GM18499 (cell line): ENCODE data around the gene RECQL.
A peak's percentile ranks its signal among the peaks of the same experiment; 100 is the strongest.
"Not testable (repeated sequence)": the region's sequence is repeated elsewhere in the genome, so short reads cannot be mapped to it uniquely, and the experiment has no call there.

Experiments
- ATAC-seq: cut with Tn5 transposase; IDR thresholded peaks from one replicate; pipeline ENCODE4 v1.9.1; 2021; ENCODE audit warnings: moderate number of reproducible peaks; ENCODE audit not compliant: insufficient read depth, unreplicated experiment

The RECQL gene

GRCh38 chr12:21507849-21508248 is 6.4 kb upstream of the RECQL start:
- no peak for ATAC-seq

DNA sequence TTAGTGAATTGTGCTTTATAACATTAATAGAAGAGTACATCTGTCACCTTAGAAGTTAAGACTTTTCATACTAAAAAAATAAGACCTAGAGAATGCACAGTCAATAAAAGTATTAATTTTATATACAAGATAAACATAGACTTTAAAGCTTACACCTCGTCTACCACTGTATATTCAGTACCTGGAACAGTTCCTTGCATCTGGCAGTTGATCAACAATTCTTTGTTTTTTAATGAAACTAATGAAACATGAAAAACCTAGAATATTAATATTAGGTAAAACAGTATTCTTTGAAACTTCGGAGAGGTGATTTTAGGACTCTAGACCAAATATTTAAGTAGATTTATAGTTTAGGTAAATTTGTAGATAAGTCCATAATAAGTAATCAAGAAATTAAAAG is 4.5 kb upstream of the RECQL start:
- ATAC-seq: no peak

- ATAC-seq: no peak
Measured at GRCh38 chr12:21502872-21503271, 1.4 kb upstream of the RECQL start.

GRCh38 chr12:21502164-21502496 is 695 bp upstream of the RECQL start:
- ATAC-seq: no peak

DNA sequence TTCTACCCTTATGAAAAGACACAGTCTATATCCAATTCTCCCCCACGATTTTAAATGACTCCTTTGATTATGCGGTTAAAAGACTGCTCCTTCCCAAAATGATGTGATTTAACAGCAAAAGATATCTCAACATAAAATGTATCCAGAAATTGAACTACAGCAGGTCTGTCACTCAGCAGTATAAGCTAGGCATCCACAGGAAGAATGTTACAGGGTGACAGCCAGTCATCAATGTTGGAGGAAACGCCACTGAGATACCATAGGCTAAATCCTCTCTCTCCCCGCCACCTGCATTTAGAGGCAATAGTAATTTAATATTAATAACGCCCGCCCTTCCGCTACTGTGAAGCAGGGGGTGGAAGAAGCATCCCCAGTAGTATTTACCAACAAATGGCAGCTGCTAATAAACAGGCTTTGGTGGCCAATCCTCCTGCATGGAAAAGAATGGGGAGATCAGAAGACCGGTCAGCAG is 613 bp downstream of the RECQL start:
- ATAC-seq: peak; percentile 0

DNA sequence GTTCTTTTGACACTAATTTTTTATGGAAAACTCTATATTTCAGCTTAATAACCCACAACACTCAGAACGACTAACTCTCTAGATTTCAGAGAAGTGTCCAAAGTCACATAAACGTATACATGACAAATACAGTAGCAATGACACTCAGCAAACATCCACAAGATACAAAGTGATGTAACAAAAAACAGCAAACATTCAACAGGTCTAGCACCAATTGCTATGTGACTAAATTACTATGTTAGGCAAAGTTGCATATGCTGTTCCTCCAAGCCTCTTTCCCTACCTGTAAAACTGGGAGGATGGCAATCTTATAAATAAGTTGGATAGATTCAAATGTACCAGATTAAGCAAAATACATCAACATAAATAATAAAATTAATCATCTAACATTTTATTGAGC is 1.7 kb downstream of the RECQL start:
- ATAC-seq: no peak

DNA sequence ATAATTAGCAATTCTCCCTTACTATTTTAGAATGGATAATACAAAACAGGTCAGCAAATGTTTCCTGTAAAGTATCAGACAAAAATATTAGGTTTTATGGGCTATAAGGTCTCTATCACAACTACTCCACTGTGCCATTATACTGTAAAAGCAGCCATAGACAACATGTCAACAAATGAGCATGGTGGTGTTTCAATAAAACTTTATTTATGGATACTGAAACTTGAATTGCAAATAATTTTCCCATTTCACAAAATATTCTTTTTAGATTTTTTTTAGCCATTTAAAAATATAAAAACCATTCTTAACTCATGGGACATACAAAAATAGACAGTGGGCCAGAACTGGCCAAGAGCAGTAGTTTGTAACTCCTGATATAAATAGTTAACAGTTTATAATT is 15.4 kb downstream of the RECQL start:
- ATAC-seq: no peak

- no peak for ATAC-seq
Measured at GRCh38 chr12:21483531-21483930, 17.9 kb downstream of the RECQL start.

- ATAC-seq: no peak
Measured at GRCh38 chr12:21478756-21479455, 22.5 kb downstream of the RECQL start.

DNA sequence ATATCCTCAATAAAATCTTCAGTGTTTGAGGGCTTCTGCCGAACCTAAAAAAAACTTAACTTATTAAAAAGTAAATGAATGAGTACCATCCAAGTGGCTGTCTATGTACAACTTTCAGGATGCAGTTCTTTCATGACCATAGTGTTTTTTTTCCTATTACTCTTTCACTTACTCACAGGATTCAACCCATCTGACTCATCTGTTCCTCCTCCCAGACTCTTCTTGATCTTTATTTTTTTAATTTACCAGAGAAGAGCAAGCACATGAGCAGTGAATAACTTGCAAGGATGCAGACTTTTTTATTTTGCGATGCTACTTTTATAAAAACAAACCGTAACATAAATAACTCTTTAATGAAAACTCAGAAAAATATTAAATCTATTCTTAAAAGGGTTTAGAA is 24.5 kb downstream of the RECQL start:
- no peak for ATAC-seq

DNA sequence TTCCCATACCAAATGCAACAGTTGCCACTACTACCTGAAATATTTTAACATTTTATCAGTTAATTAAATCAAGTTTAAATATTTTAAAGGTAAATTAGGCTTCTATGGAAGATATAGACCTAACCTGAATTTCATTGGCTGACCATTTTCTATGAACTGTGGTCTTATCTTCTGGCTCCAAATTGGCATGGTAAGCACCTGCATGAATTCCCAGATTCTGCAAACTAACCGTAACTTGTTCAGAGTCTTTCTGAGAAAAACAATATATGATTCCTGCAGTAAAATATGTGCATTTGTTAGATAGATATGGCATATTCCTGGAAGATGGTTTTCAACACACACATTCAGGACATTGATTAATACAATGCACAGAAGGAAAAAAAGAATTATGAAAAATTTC is 25.9 kb downstream of the RECQL start:
- no peak for ATAC-seq

DNA sequence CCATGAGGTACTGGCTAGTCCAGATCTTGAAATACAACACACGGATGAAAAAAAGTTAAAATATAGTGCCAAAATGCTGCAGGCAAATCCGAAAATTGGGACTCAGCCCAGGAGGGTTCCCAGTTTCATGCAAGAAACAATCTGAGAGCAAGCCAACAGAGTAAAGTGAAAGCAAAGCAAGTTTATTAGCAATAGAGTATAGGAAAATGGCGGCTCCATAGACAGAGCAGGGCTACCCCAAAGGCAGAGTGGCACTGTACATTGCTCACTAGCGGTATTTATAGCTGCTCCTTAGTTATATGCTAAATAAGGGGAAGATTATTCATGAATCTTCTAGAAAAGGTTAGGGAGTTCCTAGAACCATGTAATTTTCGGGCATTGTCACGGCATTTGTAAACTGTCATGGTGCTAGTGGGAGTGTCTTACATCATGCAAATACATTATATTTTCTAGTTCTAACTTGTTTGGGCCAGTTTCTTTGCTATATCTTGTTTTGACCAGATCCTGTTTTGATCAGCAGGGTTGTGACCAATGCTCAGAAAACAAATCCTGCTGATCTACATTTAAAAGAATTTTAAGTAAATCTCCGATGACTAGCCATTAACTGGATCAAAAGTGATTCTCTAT is 29.1 kb downstream of the RECQL start:
- ATAC-seq: no peak

DNA sequence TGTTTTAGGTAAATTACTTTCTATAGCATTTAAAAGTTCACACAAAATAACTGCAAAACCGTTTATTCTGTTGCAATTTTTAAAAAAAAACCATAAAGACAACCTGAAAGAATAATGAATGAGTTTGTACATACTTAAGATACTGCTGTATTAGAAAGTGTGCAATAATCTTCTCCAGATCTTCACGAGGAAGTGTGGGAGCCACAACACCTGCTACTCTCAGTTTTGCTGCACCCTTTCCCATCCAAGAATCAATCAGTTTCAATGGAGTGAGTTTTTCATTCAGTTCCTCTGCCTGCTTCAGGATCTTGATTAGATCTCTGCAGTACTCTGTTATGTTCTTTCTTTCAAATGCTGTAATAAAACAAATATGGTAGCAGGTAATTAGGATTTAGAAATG is 30.1 kb downstream of the RECQL start:
- no peak for ATAC-seq

- not testable (repeated sequence) for ATAC-seq
Measured at GRCh38 chr12:21467334-21467733, 34.1 kb downstream of the RECQL start.

GRCh38 chr12:21459474-21459873 is 42.0 kb downstream of the RECQL start:
- no peak for ATAC-seq

DNA sequence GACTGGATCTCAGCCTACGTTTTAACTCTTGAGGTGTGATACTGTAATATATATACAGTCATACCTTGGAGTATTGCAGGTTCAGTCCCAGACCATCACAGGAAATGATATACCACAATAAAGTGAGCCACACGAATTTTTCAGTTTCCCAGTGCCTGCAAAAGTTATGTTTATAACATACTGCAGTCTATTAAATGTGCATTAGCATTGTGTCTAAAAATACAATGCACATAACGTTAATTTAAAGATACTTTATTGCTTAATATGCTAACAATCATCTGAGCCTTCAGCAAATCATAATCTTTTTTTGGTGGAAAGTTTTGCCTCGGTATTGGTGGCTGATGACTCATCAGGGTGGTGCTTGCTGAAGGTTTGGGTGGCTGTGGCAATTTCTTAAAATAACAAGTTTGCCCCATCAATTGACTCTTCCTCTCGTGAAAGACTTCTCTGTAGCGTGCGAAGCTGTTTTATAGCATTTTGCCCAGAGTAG is 45.1 kb downstream of the RECQL start:
- no peak for ATAC-seq

- ATAC-seq: no peak
Measured at GRCh38 chr12:21453312-21453852, 48.1 kb downstream of the RECQL start.

DNA sequence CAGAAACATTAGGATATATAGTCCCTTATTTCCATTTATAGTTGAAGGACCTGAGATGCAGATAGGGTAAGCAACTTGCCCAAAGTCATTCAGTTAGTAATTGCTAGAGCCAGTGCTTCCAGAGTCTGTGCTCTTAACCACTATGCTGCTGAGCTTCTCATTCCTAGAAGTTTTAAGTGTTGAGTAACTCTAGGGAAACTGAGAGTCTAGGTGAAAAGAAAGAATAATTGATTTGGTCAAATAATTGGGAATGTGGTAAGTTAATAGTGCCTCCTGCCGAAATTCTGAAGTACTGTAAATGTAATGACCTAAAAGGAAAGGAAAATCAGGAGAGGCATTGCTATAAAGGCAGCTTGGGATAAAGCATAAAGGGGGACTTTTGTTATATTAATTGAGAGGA is 49.9 kb downstream of the RECQL start:
- no peak for ATAC-seq

- ATAC-seq: no peak
Measured at GRCh38 chr12:21444193-21445146, 57.0 kb downstream of the RECQL start.

- no peak for ATAC-seq
Measured at GRCh38 chr12:21439347-21439746, 62.1 kb downstream of the RECQL start.

DNA sequence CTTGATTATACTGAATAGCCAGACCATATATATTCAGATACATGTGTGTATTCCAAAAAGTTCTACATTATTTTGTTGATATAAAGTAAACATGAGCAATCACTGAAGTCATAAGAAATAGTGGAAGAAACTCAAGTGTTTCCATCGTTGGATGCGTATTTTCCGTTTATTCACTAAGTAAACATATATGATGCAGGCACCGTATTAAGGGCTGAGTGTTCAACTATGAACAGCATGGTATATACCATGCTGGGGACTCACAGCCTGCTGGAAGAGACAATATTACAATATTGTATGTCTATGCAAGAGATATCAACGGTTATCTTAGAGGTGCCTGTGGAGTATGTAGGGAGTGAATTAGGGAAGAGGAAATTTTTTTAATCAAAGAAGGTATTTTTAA is 62.8 kb downstream of the RECQL start:
- no peak for ATAC-seq
